Mesothelial cell of epicardium (in vitro differentiated cells): ENCODE measurements around the gene AFAP1L2. TPM values are rescaled to one million over a fixed set of nuclear protein-coding genes. Genes with fewer than 3 reads are reported as not detected.

ENCODE experiments used
- DNase-seq, 2 experiments: peaks; one replicate each; pipeline ENCODE4 v3.0.0; 2021; ENCODE audit warnings: low spot score in 2 of 2; ENCODE audit not compliant: unreplicated experiment in 2 of 2
- H3K27ac Mint-ChIP-seq: 2 replicates; pipeline ENCODE4 v1.8.0; 2021; ENCODE audit warnings: mixed read lengths
- H3K27me3 Mint-ChIP-seq: 2 replicates; pipeline ENCODE4 v1.8.0; 2021; ENCODE audit warnings: low read depth, mixed read lengths
- H3K36me3 Mint-ChIP-seq: 2 replicates; pipeline ENCODE4 v1.8.0; 2021; ENCODE audit warnings: mixed read lengths
- H3K4me1 Mint-ChIP-seq: 2 replicates; pipeline ENCODE4 v1.8.0; 2021; ENCODE audit warnings: mixed read lengths
- H3K4me3 Mint-ChIP-seq: 2 replicates; pipeline ENCODE4 v1.8.0; 2021; ENCODE audit warnings: mild to moderate bottlenecking, moderate library complexity, mixed read lengths
- H3K9me3 Mint-ChIP-seq: 2 replicates; pipeline ENCODE4 v1.8.0; 2021; ENCODE audit warnings: mixed read lengths
- CTCF ChIP-seq: fragments of 200-600 bp; sonication (generic); IDR thresholded peaks from one replicate; pipeline ENCODE4 v1.5.0; 2021; ENCODE audit warnings: antibody characterized with exemption; ENCODE audit not compliant: unreplicated experiment
- total RNA-seq: library from RNA; stranded (reverse); gene quantifications from 3 replicates; pipeline ENCODE4 v1.2.1, GENCODE V29; 2021

The AFAP1L2 gene
- total RNA-seq, 1 donor from 2014 or later, result 5.7 TPM

- no peak for DNase-seq
These were observed 98.0 kb downstream of the AFAP1L2 start for GRCh38 chr10:114306116-114306973.

GRCh38 chr10:114305521-114305925, 98.8 kb downstream of the AFAP1L2 start:
- Mint-ChIP-seq H3K4me3 (no peak overlapping the region), H3K4me1 (peaks cover 8% of the 10 kb centered on the region), H3K9me3 (no peaks in the 10 kb centered on the region), H3K27ac (no peak overlapping the region), H3K27me3 (peaks cover 10% of the 10 kb centered on the region), H3K36me3 (no peaks in the 10 kb centered on the region)
- no peak for TF ChIP-seq CTCF
- DNase-seq, result no peak

More at GRCh38 chr10:114306116-114306973, 98.0 kb downstream of the AFAP1L2 start:
- H3K4me1 Mint-ChIP-seq, result peaks cover 8% of the 10 kb centered on the region
- no peak overlapping the region for H3K27ac Mint-ChIP-seq
- no peak overlapping the region for H3K4me3 Mint-ChIP-seq
- peaks cover 10% of the 10 kb centered on the region for H3K27me3 Mint-ChIP-seq
- no peaks in the 10 kb centered on the region for H3K9me3 Mint-ChIP-seq
- no peak for TF ChIP-seq CTCF
- no peaks in the 10 kb centered on the region for H3K36me3 Mint-ChIP-seq

GRCh38 chr10:114304571-114305421, 99.5 kb downstream of the AFAP1L2 start:
- no peak for DNase-seq
- no peaks in the 10 kb centered on the region for H3K36me3 Mint-ChIP-seq
- H3K4me1 Mint-ChIP-seq, result peaks cover 8% of the 10 kb centered on the region

GRCh38 chr10:114304017-114304570, 100.2 kb downstream of the AFAP1L2 start:
- H3K27me3 Mint-ChIP-seq, result peaks cover 10% of the 10 kb centered on the region
- H3K36me3 Mint-ChIP-seq, result peaks cover 2% of the 10 kb centered on the region
- no peaks in the 10 kb centered on the region for H3K9me3 Mint-ChIP-seq
- peak; percentile 84 for TF ChIP-seq CTCF
- peaks cover 8% of the 10 kb centered on the region for H3K4me1 Mint-ChIP-seq
- H3K4me3 Mint-ChIP-seq, result peak overlapping the region; percentile 68
- DNase-seq, result peak; percentile 47 to 84
- H3K27ac Mint-ChIP-seq, result peak overlapping the region; percentile 27

More at GRCh38 chr10:114304571-114305421, 99.5 kb downstream of the AFAP1L2 start:
- H3K4me3 Mint-ChIP-seq, result peak overlapping the region; percentile 68
- TF ChIP-seq CTCF, result no peak
- H3K27ac Mint-ChIP-seq, result peak overlapping the region; percentile 27
- H3K27me3 Mint-ChIP-seq, result peaks cover 10% of the 10 kb centered on the region
- H3K9me3 Mint-ChIP-seq, result no peaks in the 10 kb centered on the region

GRCh38 chr10:114303556-114303955, 100.7 kb downstream of the AFAP1L2 start:
- Mint-ChIP-seq H3K4me3 (no peak overlapping the region), H3K27ac (no peak overlapping the region), H3K36me3 (peaks cover 3% of the 10 kb centered on the region), H3K4me1 (peaks cover 8% of the 10 kb centered on the region), H3K9me3 (no peaks in the 10 kb centered on the region), H3K27me3 (peaks cover 10% of the 10 kb centered on the region)
- TF ChIP-seq CTCF, result no peak
- DNase-seq, result no peak
